ENCODE measurements around the gene PRPH. TPM values are rescaled to one million over a fixed set of nuclear protein-coding genes. Genes with fewer than 3 reads are reported as not detected.

The PRPH gene
- total RNA-seq, 1 donor from 2014 or later, result not detected

GRCh38 chr12:49340971-49341776, 46.2 kb downstream of the PRPH start:
- intact Hi-C loops (cut with micrococcal nuclease), result no loop called here
- DNase-seq (no peak), ATAC-seq (no peak)

DNA sequence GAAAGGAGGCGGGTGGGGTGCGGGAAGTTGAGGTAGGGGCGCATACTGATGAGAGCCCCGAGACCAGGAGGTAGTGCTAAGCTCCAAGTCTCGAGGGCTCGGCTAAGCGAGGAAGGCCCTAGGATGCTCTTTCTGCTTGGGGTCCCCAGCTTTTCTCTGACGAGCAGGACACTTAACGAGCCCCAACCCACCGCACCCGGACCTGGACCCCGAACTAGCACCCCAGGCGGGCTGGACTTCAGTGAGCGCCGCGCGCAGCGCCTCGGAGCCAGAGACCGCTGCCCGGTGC, 46.8 kb downstream of the PRPH start:
- intact Hi-C loops (cut with micrococcal nuclease), result no loop called here
- ATAC-seq, result no peak
- DNase-seq, result no peak

DNA sequence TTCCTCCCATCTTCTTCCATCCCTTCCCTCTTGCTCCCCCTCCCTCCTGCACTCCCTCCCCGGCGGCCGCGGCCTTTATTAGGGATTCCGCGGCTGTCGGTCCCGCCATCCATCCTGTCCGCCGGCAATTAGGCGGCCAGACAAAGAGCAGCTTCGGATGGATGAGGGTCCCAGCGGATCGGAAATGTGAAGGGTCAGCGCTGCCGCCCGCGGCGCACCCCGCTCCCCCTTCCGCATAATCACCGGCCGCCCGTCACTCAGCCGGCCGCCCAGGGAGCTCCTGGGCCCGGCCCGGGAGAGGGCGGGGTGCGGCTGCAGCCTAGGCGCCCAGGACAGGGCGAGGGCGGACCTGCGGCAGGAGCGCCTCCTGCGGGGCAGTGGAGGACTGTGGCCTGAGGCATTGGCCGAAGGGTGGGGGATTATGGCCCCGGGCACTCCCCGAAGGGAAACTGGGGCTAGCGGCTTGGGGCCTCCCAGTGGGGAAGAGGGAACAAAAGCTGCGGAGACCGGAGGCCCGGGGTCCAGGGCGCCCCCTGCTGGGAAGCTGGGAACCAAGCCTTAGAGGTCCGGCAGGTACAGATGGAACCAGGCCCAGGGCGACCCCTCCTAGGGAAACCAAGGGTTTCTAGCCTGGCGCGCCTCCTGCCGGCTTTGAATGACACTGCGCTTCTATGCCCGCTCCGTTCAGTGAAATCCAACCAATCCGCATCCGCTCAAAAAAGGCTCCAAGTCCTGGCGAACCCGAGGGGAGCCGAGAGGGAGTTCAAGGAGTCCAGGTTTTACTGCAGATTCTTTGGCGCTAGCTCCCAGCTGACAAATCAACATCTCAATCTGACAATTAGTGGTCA, 47.3 kb downstream of the PRPH start:
- peak; percentile 81 for DNase-seq
- intact Hi-C loops (cut with micrococcal nuclease), result no loop called here
- peak; percentile 63 for ATAC-seq

- intact Hi-C loops (cut with micrococcal nuclease), result no loop called here
- DNase-seq (no peak), ATAC-seq (peak; percentile 2)
Observed at GRCh38 chr12:49342914-49343731, 48.2 kb downstream of the PRPH start.

DNA sequence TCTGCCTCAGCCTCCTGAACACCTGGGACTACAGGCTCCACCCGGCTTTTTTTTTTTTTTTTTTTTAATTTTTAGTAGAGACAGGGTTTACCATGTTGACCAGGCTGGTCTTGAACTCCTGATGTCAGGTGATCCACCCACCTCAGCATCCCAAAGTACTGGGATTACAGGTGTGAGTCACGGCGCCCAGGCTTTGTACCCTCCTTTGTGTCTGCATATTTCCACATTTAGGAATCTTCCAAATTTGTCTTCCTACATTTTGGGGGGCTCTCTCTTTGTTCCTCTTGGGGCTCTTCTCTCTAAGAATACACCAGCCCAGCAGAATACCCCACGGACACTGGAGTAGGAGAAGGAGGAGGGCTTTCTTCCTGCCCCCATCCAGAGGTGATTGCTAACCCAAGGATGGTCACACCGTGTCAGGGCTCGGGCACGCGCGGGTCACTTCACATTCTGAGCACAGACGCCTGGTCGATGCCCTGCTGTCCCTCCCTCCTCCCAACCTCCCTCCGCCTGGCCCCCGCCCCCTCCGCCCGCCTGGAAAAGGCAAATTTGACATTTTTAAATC, 49.6 kb downstream of the PRPH start:
- intact Hi-C loops (cut with micrococcal nuclease), result no loop called here
- DNase-seq (no peak), ATAC-seq (no peak)

DNA sequence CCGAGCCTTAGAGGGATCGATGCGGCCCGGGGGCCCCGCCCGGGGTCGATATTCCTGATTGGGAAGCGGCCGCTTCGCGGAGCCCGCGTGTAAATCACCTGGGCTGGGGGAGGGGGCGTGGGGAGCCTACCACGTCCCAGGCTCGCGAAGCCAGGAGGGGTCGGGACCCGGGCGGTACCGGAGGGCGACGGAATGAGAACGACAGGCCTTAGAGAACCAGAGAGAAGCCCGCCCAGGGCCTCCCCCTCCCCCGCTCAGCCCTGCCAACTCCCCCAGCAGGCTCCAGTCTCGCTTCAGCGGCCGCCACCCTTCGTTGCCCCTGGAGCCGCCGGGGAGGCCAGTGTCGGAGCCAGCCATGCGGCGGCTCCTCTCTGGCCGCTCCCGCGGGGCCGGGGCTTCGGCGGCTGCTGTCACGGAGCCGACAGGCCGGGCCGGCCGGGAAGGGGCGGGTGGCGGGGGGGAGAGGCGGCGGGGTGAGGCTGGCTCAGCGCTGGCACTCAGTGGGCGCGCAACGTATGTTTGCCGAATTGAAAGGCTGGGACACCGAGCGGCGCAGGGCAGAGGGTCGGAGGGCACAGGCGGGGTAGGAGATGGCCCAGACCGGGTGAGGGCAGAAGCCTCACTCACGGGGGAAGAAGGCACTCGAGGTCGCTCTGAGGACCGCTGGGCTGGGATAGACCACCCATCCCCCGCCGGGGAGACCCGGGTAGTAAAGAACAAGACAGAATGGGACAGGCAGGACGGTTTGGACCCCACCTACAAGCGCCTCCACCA, 50.3 kb downstream of the PRPH start:
- intact Hi-C loops (cut with micrococcal nuclease), result no loop called here
- peak; percentile 4 for ATAC-seq
- DNase-seq, result no peak

- intact Hi-C loops (cut with micrococcal nuclease), result no loop called here
- ATAC-seq (no peak), DNase-seq (no peak)
Observed at GRCh38 chr12:49345825-49346658, 51.1 kb downstream of the PRPH start.

- intact Hi-C loops (cut with micrococcal nuclease), result no loop called here
- DNase-seq (no peak), ATAC-seq (peak; percentile 4)
Observed at GRCh38 chr12:49346659-49347310, 51.8 kb downstream of the PRPH start, which contains the start of gene DNAJC22. TSS of gene DNAJC22 (plus strand) at chr12:49346888. CDS start at chr12:49348873, 1,985 bp downstream.

GRCh38 chr12:49347311-49348193, 52.6 kb downstream of the PRPH start:
- DNase-seq (peak; percentile 86), ATAC-seq (peak; percentile 89)
- intact Hi-C loops (cut with micrococcal nuclease), result no loop called here

Other genes starting within 250 kb of the PRPH start
- gene KMT2D, start 234.4 kb upstream of the PRPH start, total RNA-seq, result 43.8 TPM
- 0.32 TPM for gene RHEBL1, start 225.2 kb upstream of the PRPH start, total RNA-seq
- 0.52 TPM for gene DHH, start 200.3 kb upstream of the PRPH start, total RNA-seq
- gene LMBR1L, start 184.3 kb upstream of the PRPH start, total RNA-seq, result 30.7 TPM
- gene TUBA1B, start 163.8 kb upstream of the PRPH start, total RNA-seq, result 329 TPM
- gene TUBA1A, start 106.1 kb upstream of the PRPH start, total RNA-seq, result 69.9 TPM
- 31.4 TPM for gene TUBA1C, start 30.1 kb upstream of the PRPH start, total RNA-seq
- 0.37 TPM for gene TROAP, start 28.1 kb downstream of the PRPH start, total RNA-seq
- gene C1QL4, start 42.0 kb downstream of the PRPH start, total RNA-seq, result not detected
- gene DNAJC22, start 51.7 kb downstream of the PRPH start, total RNA-seq, result 0.10 TPM
- gene SPATS2, start 72.3 kb downstream of the PRPH start, total RNA-seq, result 5.7 TPM
- 0.30 TPM for gene KCNH3, start 243.9 kb downstream of the PRPH start, total RNA-seq

Data from left ventricle myocardium superior (tissue), 1 donor.